UCSD-AML1 (cell line): ENCODE data around the gene GABBR1.
"Not testable (repeated sequence)": the region's sequence is repeated elsewhere in the genome, so short reads cannot be mapped to it uniquely, and the experiment has no call there.

ENCODE experiments used
- DNase-seq: peaks from one replicate; lab custom pipeline; 2025; ENCODE audit not compliant: unreplicated experiment; lab: John Stamatoyannopoulos, UW

GABBR1 gene

DNA sequence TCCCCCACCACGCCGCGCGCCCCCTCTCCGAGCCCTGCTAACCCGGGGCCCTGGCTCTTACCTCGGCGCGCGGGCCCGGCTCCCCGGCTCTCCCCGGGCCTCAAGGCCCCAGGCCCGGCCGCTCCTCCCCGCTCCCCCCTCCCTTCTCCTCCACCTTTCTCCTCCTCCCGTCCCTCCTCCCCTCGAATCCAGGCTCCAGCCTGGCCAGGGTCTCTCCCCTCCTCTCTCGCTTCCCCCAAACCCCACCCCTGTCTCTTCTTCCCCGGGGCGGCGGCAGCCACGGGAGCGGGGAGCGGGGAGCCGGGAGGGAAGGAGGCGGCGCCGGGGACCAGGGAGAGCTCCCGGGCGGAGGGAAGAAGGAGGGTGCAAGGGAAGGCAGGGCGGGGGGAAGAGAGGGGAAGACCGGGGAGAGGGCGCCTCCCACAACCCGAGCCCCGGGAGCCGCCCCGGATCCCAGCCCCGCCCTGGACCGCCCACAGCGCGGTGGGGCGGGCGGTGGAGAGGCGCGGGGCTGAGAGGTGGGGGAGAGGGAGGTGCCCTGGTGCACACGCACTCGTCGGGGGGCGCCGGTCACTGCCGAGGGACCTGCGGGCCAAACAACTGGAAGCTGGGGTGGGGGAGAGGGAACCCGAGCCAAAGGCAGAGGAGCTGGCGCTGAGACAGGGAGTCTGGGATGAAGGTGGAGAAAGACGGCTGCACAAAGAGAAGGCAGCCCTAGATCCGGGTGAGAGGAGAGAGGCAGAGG is at the start of gene GABBR1:
GABBR1 (minus strand) TSS at position 395 of the 745 bp plus-strand sequence. CDS start 798 bp downstream, outside the sequence.
- DNase-seq: peak; percentile 82

DNA sequence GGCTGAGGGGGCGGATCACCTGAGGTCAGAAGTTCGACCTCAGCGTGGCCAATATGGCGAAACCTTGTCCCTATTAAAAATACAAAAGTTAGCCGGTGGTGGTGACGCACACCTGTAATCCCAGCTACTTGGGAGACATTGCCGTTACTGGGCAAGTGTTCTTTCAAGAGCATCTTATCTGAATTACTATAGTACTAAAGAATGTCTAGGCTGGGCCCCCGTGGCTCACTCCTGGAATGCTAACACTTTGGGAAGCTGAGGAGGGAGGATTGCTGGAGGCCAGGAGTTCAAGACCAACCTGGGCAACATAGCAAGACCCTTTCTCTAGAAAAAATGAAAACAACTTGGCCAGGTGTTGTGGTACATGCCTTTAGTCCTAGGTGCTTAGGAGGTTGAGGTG is 48.8 kb upstream of the GABBR1 start:
- DNase-seq: no peak

DNA sequence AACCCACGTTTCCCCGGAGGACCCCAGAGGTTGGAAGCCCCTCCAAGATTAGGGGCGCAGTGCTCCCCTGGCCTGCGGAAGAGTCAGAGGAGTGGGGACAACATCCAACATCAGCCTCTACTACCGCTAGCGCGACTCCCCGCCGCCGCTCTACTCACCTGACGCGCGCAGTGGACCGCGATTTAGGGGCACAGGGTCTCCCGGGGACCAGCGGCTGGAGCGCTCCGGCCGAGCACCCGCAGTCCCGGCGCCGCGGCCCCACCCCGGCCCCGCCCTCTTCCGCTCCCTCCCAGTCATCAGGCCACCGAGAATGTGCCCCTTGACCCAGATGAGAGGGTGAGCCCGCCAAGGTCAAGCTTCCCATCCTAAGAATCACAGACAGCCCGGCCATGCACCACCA is 47.9 kb upstream of the GABBR1 start, which contains the start of gene ZFP57:
ZFP57 (minus strand) TSS at position 249 of the 400 bp plus-strand sequence. CDS start 4,149 bp downstream, outside the sequence.
- DNase-seq: no peak

DNA sequence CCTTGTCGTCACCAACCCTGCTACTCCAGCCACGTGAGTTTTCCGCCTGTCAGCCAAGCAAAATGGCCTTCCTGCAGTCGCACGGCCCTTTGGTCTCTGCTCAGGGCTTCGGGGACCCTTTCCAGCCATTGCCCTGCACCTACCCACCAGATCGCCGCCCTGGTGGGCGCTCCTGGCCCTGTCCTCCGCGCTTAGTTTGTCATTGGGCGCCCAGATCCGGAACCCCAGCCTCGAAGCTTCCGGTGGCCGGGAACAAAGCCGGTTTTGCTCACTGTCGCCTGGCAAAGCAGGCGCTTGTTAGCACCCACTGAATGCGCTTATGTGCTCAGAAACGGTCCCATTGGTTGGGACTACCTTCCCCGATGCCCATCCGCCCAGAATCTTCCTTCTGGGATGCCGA is 47.4 kb upstream of the GABBR1 start:
- no peak for DNase-seq

DNA sequence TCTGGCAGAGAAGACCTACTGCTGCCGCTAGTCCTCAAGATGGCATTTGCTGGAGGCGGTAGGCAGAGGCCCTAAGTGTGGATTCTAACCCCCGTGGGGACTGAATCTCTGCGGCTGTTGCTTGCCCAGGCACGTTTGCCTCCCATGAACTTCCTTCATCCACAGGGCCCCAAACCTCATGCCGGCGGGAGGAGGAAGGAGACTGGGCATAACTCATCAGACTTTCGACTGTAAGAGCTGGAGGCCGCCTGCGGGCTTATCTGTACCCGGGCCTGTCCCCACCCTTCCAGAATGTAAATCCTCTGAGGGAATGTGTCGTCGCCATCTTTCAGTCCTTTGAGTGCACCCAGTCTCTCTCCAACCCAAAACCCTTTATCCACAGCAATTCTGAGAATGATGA is 47.0 kb upstream of the GABBR1 start:
- peak; percentile 16 for DNase-seq

DNA sequence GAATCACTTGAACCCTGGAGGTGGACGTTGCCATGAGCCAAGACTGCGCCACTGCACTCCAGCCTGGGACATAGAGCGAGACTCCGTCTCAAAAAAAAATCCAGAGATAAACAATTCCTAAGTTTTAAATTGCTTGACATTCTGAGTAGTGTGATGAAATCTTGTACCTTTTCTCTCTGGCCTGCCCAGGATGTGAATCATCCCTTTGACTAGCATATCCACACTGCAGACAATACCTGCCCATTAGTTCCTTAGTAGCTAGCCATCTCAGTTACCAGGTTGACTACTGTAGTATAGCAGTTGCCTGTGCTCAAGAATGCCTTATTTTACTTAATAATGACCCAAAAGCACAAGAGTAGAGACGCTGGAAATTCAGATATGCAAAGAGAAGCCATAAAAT is 45.1 kb upstream of the GABBR1 start:
- no peak for DNase-seq

DNA sequence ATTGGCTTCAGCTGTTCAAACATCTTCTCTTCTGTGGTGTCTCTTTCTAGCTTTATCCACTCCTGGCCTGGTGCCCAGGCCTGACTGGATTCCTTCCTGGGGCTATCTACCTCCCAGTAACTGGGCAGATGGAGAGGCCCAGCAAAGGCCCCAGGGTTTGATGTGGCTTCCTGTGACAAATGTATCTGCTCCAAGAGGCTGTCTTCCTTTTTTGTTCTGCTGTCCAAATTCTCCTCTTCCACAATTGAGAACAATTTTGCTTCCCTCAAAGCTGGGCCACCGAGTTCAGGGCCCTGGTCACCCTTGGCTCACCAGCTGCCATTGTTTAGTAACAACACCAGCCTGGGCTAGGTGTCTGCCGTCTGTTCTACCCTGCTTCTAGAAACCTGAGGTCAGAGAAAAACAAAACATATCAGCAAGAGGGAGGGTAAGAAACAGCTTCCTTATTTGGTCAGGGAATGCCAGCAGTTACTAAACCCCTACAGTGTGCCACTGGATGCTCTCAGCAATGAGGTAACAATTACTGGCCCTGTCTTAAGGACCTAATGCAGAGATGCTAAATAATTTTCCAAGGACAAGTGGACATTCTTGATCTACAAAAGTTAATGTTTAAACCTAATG is 44.1 kb upstream of the GABBR1 start:
- peak; percentile 18 for DNase-seq

DNA sequence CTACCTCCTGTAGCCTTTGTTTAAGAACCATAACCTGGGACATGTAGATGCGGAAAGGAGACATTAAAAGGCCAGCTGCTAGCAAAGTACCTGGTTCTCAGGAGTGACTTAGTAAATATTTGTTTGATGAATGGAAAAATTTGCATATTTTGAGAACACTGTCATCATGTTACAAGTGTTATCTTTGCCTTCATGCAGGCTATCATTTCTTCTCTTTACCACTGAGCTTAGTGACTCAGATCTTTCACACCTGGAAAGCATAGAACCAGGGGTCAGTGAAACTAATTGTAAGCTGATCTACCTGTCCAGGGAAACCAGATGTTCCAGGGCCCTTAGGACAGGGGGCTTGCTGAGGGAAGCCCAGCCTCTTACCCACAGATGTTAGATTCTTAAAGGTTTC is 42.6 kb upstream of the GABBR1 start:
- no peak for DNase-seq

DNA sequence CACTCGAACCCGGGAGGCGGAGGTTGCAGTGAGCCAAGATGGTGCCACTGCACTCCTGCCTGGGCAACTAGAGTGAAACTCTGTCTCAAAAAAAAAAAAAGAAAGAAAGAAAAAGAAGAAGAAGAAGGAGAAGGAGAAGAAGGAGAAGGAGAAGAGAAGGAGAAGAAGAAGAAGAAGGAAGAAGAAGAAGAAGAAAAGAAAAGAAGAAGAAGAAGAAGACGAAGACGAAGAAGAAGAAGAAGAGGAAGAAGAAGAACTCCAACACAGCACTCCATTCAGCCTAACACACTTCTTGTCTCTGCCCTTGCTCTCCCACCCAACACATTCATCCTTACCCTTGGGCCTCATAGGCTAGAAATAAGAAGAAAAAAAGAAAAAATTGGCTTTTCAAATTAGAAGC is 41.0 kb upstream of the GABBR1 start:
- DNase-seq: no peak

DNA sequence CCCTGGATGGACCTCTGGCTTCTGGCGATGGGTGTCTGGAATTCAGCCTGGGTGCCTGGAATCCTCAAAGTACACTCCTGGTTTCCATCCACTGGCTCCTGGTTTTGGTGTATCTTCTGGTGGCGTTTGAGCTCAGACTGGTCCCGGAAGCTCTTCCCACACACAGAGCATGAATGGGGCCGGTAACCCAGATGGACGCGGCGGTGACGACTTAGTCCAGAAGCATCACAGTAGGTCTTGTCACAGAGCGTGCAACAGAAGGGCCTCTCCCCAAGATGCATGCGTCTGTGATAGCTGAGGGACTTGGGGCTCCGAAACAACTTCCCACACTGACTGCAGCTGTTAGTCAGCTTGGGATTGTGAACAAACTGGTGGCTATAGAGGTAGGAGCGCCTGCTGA is 40.2 kb upstream of the GABBR1 start:
- DNase-seq: no peak

DNA sequence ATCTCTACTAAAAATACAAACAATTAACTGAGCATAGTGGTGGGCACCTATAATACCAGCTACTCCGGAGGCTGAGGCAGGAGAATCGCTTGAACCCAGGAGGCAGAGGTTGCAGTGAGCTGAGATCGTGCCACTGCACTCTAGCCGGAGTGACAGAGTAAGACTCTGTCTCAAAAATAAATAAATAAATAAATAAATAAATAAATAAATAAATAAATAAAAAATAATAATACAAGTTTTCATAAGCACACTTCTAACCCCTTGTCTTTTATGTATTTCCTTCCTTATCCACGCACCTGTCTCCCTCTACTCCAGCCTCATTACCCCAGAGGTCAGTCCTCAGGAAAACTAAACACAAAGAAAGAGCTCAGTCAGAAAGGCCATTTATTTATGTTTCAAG is 39.1 kb upstream of the GABBR1 start:
- DNase-seq: not testable (repeated sequence)

DNA sequence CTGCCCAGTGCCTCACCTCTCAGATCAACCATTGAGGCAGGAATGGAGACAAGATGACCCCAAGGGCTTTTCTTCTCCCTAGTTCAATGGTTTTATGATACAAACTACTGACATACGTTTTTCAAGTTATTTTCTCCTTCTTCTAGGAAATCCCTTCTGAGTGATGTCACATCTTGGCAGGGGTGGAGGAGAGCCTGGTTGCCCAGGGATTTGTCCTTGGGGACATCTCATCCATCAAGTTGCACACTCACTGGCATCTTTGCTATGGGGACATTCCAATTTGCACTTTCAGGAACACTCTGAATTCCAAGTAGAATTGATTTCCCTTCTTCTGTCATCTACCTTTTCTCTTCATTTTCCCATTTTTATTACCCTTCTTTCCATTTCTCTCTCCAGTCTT is 38.0 kb upstream of the GABBR1 start:
- DNase-seq: no peak

DNA sequence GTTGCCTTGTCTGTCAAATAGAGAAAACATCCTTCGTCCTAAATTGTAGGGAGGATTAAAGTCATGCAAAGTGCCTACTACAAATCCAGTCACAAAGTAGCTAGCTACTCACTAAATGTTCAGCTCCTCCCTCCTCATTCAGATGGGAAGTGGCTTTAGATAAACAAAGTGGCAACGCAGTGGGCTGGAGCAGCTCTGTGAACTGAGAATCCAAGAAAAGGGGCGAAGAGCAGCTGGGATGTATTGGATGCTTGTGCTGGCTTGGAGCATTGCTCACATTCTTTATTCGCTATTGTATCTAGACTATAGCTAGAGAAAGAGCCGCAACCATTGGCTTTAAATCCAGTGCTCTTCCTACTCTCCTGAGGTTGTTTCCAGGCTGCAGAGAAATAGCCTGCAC is 34.2 kb upstream of the GABBR1 start:
- no peak for DNase-seq

DNA sequence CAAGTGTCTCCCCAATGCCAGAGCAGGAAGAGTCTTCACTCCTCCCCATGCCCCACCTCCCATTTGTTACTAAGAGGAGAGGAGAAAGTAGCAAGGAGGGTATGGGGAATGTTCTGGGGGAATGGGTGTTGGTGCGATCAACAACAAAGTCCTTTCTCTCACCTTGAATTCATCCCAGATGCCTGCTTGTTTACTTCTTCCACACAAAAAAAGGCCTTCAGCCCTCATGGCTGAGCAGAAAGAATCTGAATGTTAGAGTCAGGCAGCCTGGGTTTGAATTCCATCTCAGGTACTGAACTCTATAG is 33.8 kb upstream of the GABBR1 start:
- DNase-seq: no peak

DNA sequence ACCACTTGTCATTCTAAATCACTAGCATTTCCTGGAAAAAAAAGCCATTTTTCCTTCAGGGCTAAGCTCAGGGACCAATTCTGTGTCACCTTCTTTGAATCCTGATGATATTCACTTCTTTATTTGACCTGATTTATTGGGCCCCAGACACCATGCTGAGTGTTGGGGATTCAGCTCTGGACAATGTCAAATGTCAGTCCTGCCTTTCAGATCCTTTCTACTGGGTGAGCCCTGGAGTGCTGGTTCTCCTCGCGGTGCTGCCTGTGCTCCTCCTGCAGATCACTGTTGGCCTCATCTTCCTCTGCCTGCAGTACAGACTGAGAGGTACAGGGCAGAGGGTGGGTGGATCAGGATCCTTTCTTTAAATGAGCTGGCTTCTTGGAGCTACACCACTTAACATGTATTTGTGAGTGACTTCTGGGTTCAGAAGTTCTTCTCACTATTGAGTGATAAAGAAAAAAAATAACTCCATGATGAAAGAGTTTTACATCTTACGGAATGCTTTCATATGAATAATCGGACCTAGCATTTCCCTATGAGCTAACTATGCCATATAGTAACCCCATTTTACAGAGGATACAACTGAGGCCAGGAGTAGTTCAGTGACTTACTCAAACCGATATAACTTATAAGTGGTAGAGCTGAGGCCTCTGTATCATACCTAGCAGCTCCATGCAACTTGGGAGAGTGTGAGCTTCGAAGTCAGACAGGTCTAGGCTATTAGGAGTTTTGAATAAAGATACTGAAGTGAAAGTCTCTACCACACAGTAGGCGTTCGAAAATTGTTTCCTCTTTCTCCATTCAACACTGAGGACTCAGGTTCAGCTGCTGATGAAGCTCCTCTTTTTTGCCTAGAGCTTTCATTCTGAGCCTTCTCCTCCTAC is 33.2 kb upstream of the GABBR1 start:
- DNase-seq: no peak

DNA sequence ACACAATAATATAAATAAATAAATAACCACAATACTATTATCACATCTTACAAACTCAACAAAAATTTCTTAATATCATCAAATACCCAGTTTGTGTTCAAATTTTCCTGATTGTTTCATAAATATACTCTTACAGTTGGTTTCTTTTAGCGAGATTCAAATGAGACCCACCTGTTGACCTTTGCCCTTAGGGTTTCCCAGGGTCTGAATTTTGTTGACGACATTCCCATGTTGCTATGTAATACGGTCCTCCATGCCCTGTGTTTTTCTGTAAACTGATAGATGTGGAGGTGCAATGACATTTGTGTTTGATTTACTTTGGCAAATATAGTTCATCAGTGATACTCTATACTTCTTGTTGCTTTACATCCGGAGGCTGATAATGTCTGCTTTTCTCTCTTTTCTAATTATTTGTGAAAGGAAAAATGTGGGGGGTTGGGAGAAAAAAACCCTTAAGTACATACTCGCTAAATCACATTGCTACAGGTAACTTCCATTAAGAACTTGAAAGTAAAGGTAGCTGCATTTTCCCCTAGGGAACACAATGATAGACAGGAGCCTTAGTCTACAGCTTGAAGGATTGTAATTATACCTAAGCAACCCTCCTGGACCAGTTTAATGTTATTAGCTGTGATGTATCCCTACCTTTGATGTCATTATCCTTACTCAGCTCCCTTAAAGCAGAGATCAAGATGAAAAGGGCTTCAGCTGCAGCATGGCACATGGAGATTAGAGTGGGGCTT is 30.5 kb upstream of the GABBR1 start:
- DNase-seq: no peak

DNA sequence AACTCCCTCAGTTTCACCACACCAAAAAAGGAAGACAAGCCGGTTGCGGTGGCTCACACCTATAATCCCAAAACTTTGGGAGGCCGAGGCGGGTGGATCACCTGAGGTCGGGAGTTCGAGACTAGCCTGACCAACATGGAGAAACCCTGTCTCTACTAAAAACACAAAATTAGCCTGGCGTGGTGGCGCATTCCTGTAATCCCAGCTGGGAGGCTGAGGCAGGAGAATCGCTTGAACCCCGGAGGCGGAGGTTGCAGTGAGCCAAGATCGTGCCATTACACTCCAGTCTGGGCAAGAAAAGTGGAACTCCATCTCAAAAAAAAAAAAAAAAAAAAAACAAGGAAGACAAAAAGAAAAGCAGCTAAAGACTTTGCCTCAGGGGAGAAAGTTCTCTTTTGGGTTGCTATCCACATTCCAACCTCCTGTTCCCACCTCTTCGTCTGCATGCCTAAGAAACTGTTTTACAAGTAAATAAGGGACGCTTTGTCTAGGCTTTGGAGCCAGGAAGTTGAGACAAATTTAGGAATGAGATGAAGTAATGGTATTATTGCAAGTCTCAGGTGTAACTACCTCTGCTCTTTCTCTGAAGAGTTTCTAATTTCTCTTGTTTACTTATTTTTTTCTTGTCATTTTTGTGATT is 28.6 kb upstream of the GABBR1 start:
- DNase-seq: not testable (repeated sequence)

DNA sequence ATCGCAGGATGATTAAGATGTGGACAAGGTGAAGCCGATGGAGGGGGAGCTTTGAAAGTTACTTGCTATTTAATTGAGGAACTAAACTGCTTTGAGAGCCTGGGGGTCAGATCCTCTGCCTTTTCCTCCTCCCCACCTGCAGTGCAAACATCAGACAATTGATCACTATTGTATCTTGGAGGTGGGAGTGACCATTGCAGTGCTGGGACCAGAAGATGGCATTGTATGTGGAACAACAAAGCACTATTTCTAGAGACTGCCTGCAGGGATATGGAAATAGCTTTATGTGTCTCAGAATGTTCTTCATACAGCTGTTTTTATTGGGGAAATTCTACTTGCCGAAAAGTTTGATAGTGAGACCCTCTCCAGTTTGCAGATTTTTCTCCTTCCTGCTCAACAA is 28.1 kb upstream of the GABBR1 start:
- no peak for DNase-seq

DNA sequence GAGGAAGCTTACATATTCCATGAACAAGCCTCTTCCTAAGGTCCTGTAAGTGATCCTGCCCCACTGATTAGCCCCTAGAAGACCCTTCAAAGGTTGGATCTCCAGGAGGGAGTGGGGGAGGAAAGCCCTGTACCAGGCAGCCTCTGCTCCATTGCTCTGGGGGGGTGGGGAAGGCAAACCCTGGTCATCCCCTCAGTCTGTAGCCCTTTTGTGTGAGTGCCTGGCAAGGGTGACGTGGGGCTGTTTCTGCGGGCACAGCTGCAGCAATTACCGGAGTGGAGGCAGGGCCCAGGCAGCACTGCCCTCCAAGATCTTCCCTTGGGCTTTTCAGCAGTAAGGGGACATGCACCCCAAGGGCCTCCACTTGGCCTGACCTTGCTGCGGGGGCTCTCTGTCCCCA is 23.8 kb upstream of the GABBR1 start, which contains the start of gene MOG:
MOG (plus strand) TSS at position 295 of the 400 bp plus-strand sequence. CDS start 118 bp downstream, outside the sequence.
- no peak for DNase-seq

DNA sequence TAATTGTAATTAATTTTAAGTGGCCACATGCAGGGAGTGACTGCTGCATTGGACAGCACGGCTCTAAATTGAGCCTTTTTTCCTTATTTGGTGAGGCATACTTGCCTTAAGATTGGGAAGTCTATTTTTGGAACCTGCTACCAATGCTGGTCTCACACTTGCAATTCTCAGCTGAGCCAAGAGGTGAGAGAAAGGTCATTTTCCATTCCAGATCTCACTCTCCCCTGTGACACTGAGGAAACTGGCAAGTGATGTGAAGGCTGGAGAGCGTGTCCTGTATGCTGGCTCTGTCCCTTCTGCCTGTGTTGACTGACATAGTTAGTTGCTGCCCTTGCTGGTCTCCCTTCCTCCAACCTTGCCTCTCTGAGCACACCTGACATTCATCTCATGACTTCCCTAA is 23.2 kb upstream of the GABBR1 start:
- no peak for DNase-seq

DNA sequence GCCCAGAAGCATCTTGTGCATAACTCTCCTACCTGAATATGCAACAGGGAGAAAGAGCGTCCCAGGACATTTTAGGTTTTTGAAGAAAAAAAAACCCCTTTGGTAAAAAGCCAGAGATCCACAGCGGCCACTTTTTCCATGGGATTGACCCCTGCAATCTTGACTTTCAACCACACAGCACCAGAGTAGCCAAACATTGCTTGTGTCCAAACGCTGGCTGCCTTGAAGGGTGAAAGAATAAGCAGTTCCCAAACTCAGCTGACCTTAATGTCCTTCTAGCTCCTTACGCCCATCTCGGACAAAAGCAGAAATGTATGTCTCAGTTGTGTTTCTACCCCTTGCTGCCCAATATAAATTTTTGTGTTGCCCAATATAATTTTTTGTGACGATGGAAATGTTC is 22.7 kb upstream of the GABBR1 start:
- DNase-seq: no peak
